HG02759 (cell line): Measurements from ENCODE around the gene USP53.
"Not testable (repeated sequence)": the region's sequence is repeated elsewhere in the genome, so short reads cannot be mapped to it uniquely, and the experiment has no call there.

ENCODE experiments used
- ATAC-seq: cut with Tn5 transposase; IDR thresholded peaks from one replicate; pipeline ENCODE4 v1.9.1; 2021; ENCODE audit warnings: mild to moderate bottlenecking, moderate library complexity; ENCODE audit not compliant: unreplicated experiment

Gene USP53

DNA sequence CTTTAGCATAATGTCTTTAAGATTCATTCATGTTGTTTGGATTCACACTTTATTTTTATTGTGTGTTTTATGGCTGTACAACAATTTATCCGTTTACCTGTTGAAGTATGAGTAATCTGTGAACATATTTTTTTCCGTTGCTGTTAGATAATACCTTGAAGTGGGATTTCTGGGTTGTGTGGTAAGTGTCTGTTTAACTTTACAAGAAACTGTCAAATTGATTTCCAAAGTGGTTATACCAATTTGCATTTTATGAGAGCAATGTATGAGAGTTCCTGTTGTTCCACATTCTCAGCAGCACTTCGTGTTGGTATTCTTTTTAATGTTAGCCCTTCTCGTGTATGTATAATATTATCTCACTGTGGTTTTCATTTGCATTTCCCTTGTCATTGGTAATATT is 53.6 kb downstream of the USP53 start:
- no peak for ATAC-seq

DNA sequence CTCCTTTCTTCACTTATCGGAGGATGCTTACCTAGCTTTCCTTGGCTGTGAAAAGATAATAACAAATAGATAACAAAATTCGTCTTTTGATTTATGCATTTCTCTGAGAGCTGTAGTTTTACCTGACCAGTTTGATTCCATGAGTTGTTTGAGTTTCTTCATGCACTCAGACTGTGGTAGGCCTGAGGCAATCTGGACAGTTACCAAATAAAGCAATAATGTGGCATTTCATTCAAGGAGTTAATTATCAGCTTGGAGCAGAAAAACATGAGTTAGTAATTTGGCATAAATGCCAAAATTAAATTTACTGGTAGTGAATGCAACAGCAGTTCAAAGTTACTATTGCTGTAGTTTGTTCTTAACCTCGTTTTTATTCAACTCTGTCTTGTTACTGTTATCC is 56.0 kb downstream of the USP53 start:
- no peak for ATAC-seq

DNA sequence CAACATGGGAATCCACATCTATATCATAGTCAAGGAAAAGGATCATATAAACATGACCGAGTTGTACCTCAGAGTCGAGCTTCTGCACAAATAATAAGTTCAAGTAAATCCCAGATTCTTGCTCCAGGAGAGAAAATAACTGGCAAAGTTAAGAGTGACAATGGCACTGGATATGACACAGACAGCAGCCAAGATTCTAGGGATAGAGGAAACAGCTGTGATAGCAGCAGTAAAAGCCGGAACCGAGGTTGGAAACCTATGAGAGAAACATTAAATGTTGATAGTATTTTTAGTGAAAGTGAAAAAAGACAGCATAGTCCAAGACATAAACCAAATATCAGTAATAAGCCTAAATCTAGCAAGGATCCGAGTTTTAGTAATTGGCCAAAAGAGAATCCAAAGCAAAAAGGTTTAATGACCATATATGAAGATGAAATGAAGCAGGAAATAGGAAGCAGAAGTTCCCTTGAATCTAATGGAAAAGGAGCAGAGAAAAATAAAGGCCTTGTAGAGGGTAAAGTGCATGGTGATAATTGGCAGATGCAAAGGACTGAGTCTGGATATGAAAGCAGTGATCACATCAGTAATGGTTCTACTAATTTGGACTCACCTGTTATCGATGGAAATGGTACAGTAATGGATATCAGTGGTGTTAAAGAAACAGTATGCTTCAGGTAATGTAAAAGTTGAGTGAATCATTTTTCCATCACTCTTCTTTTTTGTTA is 59.0 kb downstream of the USP53 start:
- ATAC-seq, result no peak

DNA sequence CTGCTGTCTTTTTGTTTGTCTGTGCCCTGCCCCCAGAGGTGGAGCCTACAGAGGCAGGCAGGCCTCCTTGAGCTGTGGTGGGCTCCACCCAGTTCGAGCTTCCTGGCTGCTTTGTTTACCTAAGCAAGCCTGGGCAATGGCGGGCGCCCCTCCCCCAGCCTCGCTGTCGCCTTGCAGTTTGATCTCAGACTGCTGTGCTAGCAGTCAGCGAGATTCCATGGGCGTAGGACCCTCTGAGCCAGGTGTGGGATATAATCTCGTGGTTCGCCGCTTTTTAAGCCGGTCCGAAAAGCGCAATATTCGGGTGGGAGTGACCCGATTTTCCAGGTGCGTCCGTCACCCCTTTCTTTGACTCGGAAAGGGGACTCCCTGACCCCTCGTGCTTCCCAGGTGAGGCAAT is 67.0 kb downstream of the USP53 start:
- not testable (repeated sequence) for ATAC-seq

DNA sequence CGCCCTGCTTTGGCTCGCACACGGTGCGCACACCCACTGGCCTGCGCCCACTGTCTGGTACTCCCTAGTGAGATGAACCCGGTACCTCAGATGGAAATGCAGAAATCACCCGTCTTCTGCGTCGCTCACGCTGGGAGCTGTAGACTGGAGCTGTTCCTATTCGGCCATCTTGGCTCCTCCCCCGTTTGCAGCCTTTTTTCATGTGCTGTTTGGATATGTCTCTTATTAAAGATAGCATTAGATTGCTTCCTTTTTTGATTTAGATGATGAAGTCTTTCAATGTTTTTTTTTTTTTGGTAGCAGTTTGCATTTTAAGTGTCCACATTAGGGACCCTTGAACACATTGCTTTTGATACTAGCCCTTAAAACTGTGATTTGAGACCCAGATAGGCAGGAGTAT is 67.4 kb downstream of the USP53 start:
- not testable (repeated sequence) for ATAC-seq

DNA sequence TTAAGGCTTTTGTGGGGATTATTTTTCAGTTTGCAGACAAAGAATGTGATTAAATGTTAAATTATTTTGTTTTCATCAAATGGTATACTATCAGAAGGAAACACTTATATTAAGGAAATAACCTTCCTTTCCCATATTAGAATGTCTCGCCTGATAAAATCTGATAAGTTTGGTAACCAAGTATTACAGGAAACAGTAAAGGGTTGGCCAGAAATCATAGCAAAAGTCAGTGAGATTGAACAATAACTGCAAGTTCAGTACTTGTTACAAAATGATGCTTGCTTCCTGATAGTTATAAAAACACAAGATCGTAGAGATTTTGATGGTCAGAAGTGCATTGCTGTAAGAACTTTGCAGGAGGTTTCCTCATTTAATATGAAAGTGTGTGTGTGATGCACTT is 68.9 kb downstream of the USP53 start:
- ATAC-seq, result no peak

DNA sequence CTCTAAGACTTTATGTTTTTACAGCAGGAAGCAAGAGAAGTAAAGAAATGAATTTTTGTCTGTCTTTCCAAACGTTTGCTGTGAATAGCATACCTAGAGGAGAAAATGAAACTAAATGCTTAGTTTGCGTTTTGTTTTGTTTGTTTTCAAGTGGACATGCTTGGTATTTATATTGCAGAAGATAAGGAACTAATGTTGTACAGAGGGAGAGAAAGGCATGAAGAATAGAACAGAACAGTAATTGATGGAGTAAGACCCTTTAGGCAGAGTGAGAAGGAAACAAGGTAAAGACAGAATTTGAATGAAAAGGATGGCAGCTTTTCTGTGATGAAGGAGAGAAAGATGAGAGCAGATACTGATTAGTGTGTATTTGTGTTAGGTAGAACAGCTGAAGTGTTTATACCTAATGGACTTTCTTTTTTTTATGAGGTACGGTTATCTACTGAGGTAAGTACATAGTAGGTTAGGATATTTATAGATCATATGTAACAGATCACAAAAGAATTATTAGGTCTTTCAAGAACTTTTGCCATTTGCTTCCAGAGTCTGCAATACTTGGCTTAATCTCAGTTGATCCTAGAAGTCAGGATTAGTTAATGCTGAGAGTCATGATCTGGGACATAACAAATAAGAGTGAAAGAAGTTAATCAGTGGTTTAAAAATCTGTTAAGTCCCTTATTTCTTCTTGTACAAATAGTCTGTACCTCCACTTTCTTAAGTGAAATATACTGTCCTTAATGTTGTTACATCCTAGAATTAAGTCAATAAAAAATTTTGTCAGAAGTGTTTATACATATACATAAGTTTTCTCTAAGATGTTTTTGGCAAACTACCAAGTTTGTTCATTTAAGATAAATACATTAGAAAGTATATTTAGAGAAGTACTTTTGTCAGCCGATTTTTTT is 72.6 kb downstream of the USP53 start:
- ATAC-seq, result no peak

DNA sequence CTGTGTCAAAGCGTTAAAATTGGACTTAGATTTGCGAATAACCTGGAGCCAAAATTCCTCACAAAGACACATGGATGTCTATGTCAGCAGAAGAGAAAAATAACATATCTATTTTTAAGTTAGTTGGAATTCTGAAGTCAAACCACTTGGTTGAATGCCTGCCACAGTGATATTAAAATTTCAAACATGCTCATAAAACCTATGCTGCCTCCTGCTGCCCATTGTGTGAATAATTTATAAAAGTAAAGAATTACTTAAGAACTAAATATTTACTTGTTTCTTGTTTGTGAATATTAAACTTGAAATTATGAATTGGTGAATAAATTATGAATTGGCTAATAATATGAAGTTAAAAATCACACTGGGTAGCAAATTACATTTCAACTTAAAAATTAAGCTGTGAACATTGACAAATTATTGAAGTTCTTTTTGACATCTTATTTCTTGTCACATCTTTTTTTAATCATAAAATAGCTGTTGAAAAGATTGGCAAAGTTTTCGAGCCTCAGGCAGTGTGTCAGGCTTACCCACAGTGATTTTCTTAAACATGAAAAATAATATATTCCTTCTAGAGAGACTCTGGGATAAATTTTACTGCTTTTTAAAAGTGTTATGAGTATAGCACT is 74.0 kb downstream of the USP53 start:
- ATAC-seq, result no peak

DNA sequence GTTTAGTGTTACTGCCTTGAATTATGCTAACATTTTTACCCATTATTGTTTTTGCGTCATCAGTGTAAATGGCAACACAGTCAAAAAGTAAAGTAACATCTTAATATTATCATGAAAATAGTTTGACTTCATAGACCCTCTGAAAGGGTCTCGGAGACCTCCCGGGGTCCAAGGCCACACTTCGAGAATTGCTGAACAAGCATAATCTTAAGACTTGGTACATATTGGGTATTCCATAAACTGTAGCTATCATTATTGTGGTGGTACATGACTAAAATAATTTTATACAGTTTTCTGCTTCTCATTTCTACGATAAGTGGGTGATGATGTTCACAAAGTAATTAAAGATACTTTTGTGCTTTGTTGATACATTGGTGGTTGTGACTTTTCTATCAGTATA is 76.8 kb downstream of the USP53 start:
- no peak for ATAC-seq

DNA sequence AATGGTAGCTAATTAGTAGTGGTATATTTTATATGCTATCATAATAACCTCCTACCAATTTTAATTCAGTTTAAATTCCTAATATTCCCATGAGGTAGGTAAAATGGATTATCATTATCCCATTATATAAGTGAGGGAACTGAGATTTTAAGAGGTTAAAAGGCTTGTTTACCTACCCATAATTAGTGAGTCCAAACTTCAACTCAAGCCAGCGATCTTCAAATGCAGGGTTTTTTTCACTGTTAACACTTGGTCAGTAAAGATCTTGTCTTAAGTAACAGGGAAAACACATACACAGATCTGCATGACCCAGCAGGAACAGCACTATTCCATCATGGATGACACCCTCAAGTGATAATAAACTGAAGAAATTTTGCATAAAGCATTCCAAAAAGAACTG is 78.1 kb downstream of the USP53 start:
- ATAC-seq, result no peak

DNA sequence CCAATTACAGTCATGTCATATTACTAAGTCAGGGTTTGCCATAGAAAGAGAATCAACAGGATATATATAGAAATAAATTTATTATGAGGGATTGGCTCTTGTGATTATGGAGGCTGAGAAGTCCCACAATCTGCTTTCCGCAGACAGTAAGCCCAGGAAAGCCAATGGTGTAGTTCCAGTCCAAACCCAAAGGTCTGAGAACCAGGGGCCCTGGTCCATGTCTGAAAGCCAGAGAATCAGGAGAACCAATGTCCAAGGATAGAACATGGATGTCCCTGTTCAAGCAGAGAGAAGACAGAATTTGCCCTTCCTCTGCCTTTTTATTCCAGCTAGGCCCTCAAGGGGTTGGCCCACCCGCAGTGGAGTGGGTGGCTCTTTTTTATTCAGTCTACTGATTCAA is 83.8 kb downstream of the USP53 start:
- no peak for ATAC-seq

DNA sequence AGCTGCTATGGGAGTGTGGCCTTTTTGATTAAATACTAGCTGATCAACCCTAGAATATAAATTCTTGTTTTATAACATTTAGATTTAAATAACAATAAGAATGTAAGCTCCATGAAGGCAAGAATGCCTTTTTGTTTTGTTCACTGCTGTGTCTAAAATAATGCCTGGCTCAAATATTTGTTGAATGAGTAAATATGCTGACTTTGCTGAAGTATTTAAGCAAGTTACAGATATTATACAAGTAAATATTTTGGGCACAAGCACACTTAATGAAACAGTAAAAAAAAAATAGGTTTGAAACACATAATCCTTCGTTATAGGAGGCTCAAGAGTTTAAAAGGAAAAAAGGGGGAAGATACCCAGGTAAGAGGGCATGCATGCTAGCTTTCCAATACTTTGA is 85.3 kb downstream of the USP53 start:
- no peak for ATAC-seq

DNA sequence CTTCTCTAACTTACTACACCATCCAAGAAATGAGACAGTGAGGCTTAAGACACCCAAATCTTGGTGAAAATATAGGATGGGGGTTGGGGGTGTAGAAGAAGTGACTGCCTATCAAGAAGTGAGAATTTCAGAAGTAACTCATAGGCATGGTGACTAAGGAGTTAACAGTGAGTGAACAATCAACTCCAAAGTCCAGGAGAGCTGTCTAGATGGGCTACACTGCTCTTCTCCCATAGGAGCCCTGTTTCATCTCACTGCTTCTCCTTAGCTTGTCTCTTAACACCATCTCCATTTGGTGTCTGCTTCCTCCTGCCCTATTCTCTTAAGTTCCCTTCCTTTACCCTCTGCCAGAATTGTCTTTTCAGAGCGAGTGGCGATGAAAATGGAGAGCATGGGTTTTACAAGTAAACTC is 86.8 kb downstream of the USP53 start:
- no peak for ATAC-seq

DNA sequence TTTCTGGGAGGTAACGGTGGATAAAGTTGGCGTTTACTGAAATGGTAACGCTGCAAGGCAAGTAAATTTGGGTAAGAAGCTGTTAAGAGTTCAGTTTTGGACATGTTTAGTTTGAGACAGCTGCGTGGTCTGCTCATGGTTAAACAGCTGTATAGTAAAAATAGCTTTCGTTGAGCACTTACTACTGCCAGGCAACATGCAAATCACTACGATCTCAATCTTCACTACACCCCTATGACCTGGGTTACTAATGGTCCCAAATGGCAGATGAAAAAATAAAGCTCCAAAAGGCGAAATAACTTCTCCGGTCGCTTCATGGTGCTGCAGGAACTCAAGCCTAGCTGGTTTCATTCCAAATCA is 87.2 kb downstream of the USP53 start:
- peak; percentile 47 for ATAC-seq

DNA sequence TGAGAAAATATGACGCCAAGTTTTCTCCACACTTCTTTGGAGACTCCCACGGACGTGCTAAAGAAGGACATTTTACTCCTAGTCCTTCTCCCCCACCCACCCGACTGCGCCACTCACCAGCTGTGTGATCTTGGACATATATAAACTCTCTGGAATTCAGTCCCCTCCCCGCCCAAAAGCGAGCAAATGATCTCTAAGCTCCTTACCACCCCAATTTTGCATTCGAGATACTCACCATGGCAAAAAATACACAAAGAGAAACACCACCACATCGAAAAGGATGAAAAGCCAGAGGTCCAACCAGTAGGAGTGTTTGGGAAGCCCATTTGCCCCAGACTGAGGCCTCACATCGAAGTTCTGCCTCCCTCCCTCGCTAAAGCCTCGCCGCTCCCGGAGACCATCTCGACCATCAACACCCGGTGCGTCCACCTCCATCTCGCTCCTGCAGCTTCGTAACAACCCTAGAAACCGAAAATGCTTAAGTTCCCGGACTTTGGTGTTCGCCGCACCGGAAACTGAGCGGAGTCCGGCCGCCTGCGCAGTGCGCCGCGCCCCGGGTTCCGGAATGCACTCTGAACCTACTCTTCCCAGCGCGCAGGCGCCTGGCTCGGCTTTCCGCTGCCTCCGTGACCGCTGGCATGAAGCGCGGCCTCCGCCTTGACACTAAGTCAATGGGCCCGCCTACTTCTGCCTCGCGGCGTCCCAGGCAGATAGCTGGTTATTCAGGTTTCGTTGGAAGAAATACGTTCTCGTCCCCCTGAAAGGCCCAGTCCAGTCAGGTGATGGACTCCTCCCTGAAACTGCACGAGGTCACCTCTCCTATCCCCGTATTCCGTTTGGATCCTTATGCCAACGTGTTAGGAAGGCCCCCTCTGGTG is 87.8 kb downstream of the USP53 start:
- peak; percentile 97 for ATAC-seq

DNA sequence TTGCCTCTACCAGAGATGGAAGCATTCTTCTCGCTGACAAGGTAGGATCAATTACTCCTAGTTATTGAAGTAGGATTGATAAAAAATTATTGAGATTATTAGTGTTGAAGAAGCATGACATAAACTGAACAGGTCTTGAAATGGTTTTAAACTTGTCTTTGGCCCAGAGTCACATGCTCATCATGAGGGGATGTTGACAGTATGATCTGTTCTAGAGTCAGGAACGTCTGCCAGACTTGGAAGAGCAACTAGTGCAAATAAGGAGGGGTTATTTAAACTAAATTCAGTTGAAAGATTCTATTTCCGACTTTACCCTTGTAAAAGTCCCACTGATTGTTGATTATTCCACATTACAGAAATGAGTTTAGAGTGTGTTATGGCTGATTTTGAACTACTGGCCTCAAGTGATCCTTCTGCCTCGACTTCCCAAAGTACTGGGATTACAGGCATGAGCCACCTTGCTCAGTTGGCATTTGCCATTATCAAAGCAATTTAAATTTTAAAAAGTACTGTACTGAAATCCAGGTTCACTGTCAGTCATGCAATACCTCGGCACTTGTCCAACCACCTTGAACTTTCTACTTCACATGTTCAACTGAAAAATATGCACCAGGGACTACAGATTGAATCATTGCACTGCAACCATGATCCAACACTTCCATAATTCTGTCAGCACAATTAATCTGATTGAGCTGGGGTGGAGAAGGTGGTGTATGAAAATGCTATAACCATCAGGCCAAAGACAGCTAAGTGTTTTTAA is 89.7 kb downstream of the USP53 start:
- ATAC-seq, result no peak

DNA sequence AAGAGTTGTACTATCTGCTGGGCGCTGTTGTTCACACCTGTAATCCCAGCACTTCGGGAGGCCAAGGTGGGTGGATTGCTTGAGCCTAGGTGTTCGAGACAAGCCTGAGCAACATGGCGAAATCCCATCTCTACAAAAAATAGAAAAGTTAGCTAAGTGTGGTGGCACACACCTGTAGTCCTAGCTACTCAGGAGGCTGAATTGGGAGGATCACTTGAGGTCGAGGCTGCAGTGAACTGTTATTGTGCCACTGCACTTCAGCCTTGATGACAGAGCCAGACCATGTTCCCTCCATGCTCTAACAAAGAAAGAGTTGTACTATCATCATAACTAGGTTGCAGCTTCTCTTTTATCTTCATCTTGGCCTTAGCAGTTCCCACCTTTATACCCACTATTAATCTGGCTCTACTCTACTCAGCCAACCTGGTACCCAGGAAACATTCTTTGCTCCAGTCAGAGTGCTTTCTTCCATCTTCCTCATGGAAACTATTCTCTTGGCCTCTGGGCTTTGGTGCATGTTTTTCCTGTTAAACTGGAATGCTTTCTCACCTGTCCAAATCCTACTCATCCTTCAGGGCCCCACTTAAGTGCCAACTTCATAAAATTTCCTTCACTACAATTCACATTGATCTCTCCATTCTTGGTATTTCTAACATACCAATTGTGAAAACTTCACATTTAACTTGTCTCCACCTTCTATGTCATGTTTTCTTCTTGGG is 91.2 kb downstream of the USP53 start:
- no peak for ATAC-seq

DNA sequence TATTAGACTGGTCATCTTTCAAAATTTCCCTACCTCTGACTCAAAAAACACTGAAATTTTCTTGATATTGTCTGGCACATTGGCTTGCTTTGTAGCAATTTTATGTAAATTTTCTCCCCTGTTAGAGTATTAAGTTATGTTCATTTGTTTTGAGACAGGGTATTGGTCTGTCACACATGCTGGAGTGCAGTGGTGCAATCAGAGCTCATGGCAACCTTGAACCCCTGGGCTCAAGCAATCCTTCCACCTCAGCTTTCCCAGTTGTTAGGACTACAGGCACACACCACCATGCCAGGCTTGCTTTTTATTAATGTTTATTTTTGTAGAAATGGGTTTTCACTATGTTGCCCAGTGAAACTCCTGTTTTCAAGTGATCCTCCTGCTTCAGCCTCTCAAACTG is 91.9 kb downstream of the USP53 start:
- no peak for ATAC-seq

DNA sequence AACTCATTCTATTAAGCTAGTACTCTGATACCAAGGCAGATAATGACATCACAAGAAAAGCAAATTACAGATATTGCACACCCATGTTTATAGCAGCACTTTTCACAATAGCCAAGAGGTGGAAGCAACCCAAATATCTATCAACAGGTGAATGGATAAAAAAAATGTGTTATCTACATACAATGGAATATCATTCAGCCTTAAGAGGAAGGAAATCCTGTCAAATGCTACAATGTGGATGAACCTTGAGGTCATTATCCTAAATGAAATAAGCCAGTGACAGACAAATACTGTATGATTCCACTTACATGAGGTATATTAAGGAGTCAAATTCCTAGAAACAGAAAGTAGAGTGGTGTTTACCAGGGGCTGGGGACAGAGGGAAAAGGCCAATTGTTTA is 95.1 kb downstream of the USP53 start:
- no peak for ATAC-seq

DNA sequence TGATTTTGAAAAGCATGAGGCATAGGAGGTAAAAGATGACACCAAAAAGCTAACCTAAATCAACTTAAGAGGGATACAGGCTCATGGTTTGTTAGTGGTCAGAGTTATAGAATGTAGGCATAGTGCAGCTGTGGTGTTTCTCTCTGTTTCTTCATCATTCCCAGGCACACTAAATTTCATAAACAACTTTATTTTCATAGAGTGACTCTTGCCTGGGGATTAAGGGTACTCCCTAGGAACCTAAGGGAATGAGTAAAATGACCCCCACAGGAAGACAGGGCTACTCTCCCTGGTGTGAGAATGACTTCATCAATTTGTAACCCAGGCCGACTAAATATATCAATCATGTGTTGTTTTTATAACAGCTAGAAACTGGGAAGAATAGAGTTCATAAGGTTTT is 98.3 kb downstream of the USP53 start:
- ATAC-seq, result no peak
